Gastrocnemius medialis (tissue), 4 donors: ENCODE measurements around the gene DPP8. TPM values are rescaled to one million over a fixed set of nuclear protein-coding genes. Genes with fewer than 3 reads are reported as not detected.
"Not testable (repeated sequence)": the region's sequence is repeated elsewhere in the genome, so short reads cannot be mapped to it uniquely, and the experiment has no call there.

Experiments
- ATAC-seq, 2 donors: fragments of 150-250 bp; one replicate each; pipeline ENCODE4 v1.9.1; 2016
- DNase-seq, 2 donors: peaks; one replicate each; pipeline ENCODE4 v3.0.0-alpha.2; 2019
- H3K27ac ChIP-seq, 4 donors: fragments of 200-600 bp; sonication (generic); 1 replicate in 1 of 4; 2 replicates in 3 of 4; pipeline ENCODE4 v1.5.1; 2016 to 2018; ENCODE audit warnings: mild to moderate bottlenecking in 2 of 4, moderate library complexity in 1 of 4
- H3K27me3 ChIP-seq, 3 donors: fragments of 200-600 bp; sonication (generic) in 2 of 3; 1 replicate in 1 of 3; 2 replicates in 2 of 3; pipeline versions ENCODE4 v1.5.1 to v1.6.0; 2016 to 2019; ENCODE audit warnings: mild to moderate bottlenecking in 1 of 3, moderate library complexity in 1 of 3
- H3K36me3 ChIP-seq, 2 donors: fragments of 200-600 bp; sonication (generic) in 1 of 2; one replicate each; pipeline ENCODE4 v1.5.1; 2017 to 2018
- H3K4me1 ChIP-seq, 2 donors: fragments of 200-600 bp; sonication (generic) in 1 of 2; one replicate each; pipeline ENCODE4 v1.5.1; 2016 to 2017; ENCODE audit warnings: mild to moderate bottlenecking in 2 of 2
- H3K4me3 ChIP-seq, 4 donors: fragments of 200-600 bp; sonication (generic) in 3 of 4; 1 replicate in 1 of 4; 2 replicates in 3 of 4; pipeline ENCODE4 v1.5.1; 2016 to 2019; ENCODE audit warnings: mild to moderate bottlenecking in 2 of 4
- H3K9me3 ChIP-seq, 3 donors: fragments of 200-600 bp; sonication (generic) in 2 of 3; 1 replicate in 1 of 3; 2 replicates in 2 of 3; pipeline ENCODE4 v1.5.1; 2016 to 2019
- POLR2A ChIP-seq, 2 donors: fragments of 450-650 bp; IDR thresholded peaks; one replicate each; pipeline ENCODE4 v1.6.1; 2017; ENCODE audit warnings: antibody characterized with exemption in 2 of 2, mild to moderate bottlenecking in 2 of 2, moderate library complexity in 2 of 2
- in situ Hi-C, 4 donors: fragments of 200-750 bp; cut with MboI; loops; one replicate each; pipeline versions ENCODE4 v1.15.0 to v1.8.0; 2017; ENCODE audit warnings: low sequenced_read_pairs in 4 of 4
- intact Hi-C: fragments of 100-400 bp; cut with DNase I; formaldehyde crosslinking; loops from one replicate; pipeline ENCODE4 v1.15.1; 2023; ENCODE audit warnings: low total_unique reads
- total RNA-seq, 4 donors: library from RNA; depleted of rRNA; stranded (reverse); fragments of >200 nt; gene quantifications; one replicate each; pipeline versions ENCODE4 v1.1.0 to v1.2.3, GENCODE V29; 2016
- TF ChIP-seq, protein P1 (sequence below), 5 experiments: fragments of 450-650 bp in 3 of 5; fragments of 200-600 bp in 2 of 5; sonication (generic) in 2 of 5; IDR thresholded peaks in 4 of 5; conservative IDR thresholded peaks in 1 of 5; 1 replicate in 4 of 5; 2 replicates in 1 of 5; pipeline ENCODE4 v1.5.1; 2016 to 2019; ENCODE audit warnings: antibody characterized with exemption in 5 of 5, mild to moderate bottlenecking in 3 of 5, moderate library complexity in 3 of 5

DPP8 gene
- total RNA-seq, 4 donors from 2014 or later, result 36.9 to 76.6 (median 48.0) TPM

DNA sequence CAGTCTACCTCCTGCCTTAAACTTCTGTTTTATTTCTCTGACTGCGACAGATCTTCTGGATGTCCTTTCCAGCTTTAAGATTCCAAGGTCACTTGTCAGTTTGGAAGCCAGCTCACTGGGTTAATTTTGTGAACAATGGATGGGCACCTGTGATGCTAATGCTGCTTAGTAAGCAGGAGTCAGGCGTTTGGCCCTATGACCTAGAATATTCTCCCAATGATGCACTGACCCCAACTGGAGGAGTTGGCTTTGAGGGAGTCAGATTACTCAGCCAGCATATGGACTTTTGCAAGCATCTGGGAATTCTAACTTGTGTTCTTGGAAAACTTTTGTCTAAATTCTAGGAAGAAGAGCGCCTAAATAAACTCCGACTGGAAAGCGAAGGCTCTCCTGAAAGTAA, 40.8 kb upstream of the DPP8 start:
- no peak overlapping the region for H3K27ac ChIP-seq
- H3K4me3 ChIP-seq, result no peak overlapping the region
- no peak for DNase-seq
- TF ChIP-seq, protein P1, sequence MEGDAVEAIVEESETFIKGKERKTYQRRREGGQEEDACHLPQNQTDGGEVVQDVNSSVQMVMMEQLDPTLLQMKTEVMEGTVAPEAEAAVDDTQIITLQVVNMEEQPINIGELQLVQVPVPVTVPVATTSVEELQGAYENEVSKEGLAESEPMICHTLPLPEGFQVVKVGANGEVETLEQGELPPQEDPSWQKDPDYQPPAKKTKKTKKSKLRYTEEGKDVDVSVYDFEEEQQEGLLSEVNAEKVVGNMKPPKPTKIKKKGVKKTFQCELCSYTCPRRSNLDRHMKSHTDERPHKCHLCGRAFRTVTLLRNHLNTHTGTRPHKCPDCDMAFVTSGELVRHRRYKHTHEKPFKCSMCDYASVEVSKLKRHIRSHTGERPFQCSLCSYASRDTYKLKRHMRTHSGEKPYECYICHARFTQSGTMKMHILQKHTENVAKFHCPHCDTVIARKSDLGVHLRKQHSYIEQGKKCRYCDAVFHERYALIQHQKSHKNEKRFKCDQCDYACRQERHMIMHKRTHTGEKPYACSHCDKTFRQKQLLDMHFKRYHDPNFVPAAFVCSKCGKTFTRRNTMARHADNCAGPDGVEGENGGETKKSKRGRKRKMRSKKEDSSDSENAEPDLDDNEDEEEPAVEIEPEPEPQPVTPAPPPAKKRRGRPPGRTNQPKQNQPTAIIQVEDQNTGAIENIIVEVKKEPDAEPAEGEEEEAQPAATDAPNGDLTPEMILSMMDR (IDR thresholded peaks at IDR 0.05 in 4 of 5, conservative IDR thresholded peaks at IDR 0.05 in 1 of 5), result no peak
- TF ChIP-seq POLR2A (IDR thresholded peaks at IDR 0.05), result no peak
- no peaks in the 10 kb centered on the region for H3K27me3 ChIP-seq
- in situ Hi-C loops, result no loop called here
- H3K36me3 ChIP-seq, result peaks cover 2 to 59% of the 10 kb centered on the region in 2 donors
- no peaks in the 10 kb centered on the region for H3K9me3 ChIP-seq
- no peak for ATAC-seq
- H3K4me1 ChIP-seq, result no peaks in the 10 kb centered on the region
- intact Hi-C loops, result no loop called here

DNA sequence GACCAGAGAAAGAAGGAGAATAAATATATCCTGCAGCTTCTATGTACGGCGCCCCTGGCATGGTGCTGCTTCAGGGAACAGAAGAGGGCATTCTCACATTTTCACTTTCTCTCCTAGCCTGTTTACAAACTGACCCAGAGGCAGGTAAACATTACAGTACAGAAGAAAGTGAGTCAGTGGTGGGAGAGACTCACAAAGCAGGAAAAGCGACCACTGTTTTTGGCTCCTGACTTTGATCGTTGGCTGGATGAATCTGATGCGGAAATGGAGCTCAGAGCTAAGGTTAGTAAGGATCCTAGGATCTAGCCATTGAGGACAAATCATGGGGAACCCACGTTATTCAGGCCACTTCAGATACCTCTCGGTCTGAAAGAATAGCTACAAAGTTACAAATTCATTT, 39.1 kb upstream of the DPP8 start:
- Histone ChIP-seq H3K4me1 (no peaks in the 10 kb centered on the region), H3K27me3 (no peaks in the 10 kb centered on the region), H3K36me3 (peaks cover 2 to 45% of the 10 kb centered on the region in 2 donors), H3K9me3 (no peaks in the 10 kb centered on the region), H3K27ac (no peak overlapping the region), H3K4me3 (no peak overlapping the region)
- intact Hi-C loops (no loop called here), in situ Hi-C loops (no loop called here)
- TF ChIP-seq, protein P1 (IDR thresholded peaks at IDR 0.05 in 4 of 5, conservative IDR thresholded peaks at IDR 0.05 in 1 of 5), result no peak
- no peak for TF ChIP-seq POLR2A (IDR thresholded peaks at IDR 0.05)
- DNase-seq, result no peak
- no peak for ATAC-seq

DNA sequence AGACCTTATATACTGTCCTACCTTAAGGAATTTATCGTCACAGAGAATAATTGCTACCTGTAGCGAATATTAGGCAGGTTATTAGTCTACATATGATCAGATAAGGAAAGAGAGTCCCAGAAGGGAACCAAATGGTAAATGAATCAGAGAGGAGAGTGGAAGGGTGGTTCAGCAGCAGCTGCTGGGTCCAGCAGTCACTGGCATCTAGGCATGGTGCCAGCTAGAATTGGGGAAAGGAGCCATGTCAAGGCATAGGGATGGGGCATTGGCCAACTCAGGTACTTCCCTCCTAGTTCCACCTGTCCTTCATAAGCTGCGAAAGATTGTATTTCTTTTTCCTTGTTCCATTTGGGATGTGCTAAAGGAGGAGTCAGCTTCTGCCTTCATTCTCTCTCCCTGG, 36.2 kb upstream of the DPP8 start:
- Histone ChIP-seq H3K9me3 (no peaks in the 10 kb centered on the region), H3K4me1 (peaks cover 0 to 5% of the 10 kb centered on the region in 2 donors), H3K27ac (no peak overlapping the region), H3K36me3 (peaks cover 2 to 39% of the 10 kb centered on the region in 2 donors), H3K4me3 (no peak overlapping the region), H3K27me3 (no peaks in the 10 kb centered on the region)
- ATAC-seq, result no peak
- in situ Hi-C loops (no loop called here), intact Hi-C loops (no loop called here)
- TF ChIP-seq, protein P1 (IDR thresholded peaks at IDR 0.05 in 4 of 5, conservative IDR thresholded peaks at IDR 0.05 in 1 of 5), result no peak
- TF ChIP-seq POLR2A (IDR thresholded peaks at IDR 0.05), result no peak
- DNase-seq, result no peak

DNA sequence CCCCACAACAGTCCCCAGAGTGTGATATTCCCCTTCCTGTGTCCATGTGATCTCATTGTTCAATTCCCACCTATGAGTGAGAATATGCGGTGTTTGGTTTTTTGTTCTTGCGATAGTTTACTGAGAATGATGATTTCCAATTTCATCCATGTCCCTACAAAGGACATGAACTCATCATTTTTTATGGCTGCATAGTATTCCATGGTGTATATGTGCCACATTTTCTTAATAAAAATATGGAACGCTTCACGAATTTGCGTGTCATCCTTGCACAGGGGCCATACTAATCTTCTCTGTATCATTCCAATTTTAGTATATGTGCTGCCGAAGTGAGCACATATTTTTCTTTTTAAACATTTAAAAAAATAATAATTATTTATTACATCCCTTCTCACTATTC, 35.4 kb upstream of the DPP8 start:
- H3K27me3 ChIP-seq, H3K4me3 ChIP-seq, H3K27ac ChIP-seq, H3K9me3 ChIP-seq, intact Hi-C loops, in situ Hi-C loops, H3K4me1 ChIP-seq, ATAC-seq, DNase-seq: not testable (repeated sequence)
- H3K36me3 ChIP-seq, result peaks cover 2 to 32% of the 10 kb centered on the region in 2 donors

DNA sequence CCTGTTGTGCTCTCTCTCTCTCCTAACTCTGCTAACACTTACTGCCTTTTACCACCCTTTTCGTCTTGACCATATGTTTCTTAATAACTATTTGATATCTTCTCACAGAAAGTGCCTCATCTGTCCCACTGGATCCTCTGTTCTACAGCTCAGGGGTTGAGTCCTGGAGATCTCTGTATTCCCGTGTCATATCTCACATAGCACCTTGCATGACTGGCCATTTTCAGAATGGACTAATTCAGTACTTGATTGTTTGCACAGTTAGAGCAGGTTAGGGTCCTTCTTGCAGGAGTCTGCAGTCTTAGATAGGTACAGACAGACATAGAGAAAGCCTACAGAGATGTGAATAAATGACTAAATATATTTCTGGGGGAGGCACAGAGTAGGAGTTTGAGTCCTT, 33.7 kb upstream of the DPP8 start:
- Histone ChIP-seq H3K27ac (no peak overlapping the region), H3K27me3 (no peaks in the 10 kb centered on the region), H3K4me1 (peaks cover 0 to 5% of the 10 kb centered on the region in 2 donors), H3K36me3 (peaks cover 2 to 22% of the 10 kb centered on the region in 2 donors), H3K4me3 (no peak overlapping the region), H3K9me3 (no peaks in the 10 kb centered on the region)
- TF ChIP-seq, protein P1 (IDR thresholded peaks at IDR 0.05 in 4 of 5, conservative IDR thresholded peaks at IDR 0.05 in 1 of 5), result no peak
- TF ChIP-seq POLR2A (IDR thresholded peaks at IDR 0.05), result no peak
- intact Hi-C loops, result no loop called here
- ATAC-seq, result no peak
- in situ Hi-C loops, result no loop called here
- DNase-seq, result no peak
